Anterior cingulate cortex (tissue), 58 donors: Measurements from ENCODE around the gene BDH1.
A peak's percentile ranks its signal among the peaks of the same experiment; 100 is the strongest.
"Not testable (repeated sequence)": the region's sequence is repeated elsewhere in the genome, so short reads cannot be mapped to it uniquely, and the experiment has no call there.

ENCODE experiments used
- DNase-seq, 58 donors: peaks; one replicate each; lab custom pipeline; 2025; lab: John Stamatoyannopoulos, UW

Gene BDH1

DNA sequence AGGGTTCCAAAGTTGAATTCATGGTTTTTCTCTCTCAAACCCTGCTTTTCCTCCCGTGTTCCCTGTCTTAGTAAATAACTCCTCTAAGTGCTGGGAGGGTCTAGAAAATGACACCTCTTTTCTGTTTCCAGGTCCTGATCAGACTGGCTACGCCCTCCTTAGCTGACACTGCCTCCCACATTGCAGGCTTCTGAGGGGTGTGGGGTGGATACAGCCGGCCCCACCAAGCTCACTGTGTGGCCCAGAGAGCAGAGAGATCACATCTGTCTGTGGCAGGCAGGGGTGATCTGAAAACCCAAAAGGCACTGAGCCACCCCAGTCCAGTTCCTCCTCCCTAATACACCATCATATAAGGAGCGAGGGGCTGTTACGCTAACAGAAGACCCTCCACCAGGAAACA lies 62.7 kb downstream of the BDH1 start:
- no peak for DNase-seq

DNA sequence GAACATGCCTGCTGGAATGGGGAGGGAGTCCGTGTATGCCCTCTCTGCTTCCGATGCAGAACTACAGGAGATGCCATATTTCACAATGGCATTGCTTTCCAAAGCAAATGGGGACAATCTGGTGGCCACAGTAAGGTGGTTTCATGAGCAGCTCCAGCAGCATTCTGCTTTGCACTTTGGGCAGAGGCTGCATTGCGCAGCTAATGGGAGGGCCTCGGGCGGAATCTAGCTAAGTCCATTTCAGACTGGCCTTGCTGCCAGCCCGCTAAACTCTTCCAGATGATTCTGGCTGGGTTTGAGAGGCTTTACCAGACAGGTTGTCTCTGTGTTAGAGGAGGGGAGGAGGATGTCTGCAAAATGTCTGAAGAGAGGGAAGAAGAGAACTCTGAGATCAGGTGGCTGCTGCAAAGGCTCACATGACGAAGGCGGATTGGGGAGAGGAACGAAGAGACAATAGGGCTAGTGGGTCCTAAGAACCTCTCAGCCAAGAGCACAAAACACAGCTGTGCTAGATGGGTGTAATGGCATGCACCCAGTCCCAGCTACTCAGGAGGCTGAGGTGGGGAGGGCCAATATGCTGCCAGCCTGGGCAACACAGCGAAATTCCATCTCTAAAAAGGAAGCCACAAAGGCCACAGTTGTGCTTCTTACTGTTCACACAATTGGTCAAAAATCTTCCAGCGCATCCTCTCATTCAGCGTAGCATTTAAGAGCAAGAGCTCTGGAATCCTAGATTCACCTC lies 63.7 kb downstream of the BDH1 start:
- DNase-seq = no peak

DNA sequence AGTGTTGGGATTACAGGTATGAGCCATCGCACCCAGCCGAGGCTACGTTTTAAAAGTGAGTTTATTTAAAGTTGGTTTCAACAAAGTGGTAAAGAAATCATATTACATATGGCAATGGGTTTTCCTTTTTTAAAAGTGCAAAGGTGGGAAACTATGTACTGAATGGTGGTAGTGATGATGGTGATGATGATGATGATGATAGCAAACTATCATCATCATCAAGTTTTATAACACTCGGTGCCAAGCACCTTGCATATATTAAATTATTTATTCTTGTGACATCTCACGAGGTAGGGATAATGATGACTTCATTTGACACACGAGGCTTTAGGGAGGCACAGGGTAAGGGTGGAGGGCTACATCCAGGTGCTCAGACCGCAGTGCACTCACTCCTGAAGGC lies 64.3 kb downstream of the BDH1 start:
- DNase-seq = no peak

DNA sequence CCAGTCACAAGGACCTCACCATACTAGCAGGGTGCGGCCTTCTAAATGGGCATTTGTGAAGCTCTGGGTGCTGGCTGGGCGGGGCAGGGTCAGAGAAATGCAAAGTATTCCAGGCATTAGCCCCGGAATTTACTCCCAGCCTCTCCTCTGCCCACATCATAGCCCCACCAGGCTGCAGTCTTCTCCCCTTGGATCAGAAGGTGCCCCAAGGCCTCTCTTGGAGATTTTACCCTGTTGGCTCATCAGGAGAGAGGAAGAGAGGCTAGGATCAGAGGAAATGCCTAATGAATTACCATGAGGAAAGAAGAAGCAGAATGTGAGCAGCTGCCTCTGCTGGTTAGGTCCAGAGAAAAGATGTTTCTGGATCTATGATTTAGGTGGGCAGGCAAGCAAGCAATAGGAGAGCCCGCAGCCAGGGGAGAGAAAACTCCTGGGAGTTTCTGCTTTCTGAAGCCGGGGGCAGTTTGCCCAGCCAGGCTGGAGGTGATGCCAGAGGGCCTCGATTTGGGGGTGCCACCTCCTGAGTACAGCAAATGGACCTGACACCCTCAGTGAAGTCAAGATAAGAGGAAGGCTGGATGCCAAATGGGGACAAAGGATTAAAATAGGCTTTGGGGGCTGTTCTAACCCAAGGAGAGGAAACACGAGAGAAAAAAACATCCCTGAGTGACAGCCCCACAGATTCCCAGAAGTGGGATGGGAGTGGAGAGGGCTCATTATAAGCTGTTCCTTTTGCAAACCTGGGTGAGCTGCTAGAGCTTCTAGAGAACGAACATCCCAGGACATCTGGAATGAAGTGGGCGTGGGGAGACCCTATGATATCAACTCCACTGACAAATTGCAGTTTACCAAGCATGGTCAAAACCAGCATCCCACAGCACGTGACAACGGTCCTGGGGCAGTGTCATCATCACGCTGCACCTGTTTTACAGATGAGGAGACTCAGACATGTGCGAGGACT lies 65.4 kb downstream of the BDH1 start:
- no peak for DNase-seq

- DNase-seq = peak in 2 of 58 donors; percentile 29 to 47
Observed at GRCh38 chr3:197487911-197488391, 67.8 kb downstream of the BDH1 start.

GRCh38 chr3:197486861-197487260 lies 68.9 kb downstream of the BDH1 start:
- no peak for DNase-seq

GRCh38 chr3:197485143-197485542 lies 70.6 kb downstream of the BDH1 start:
- no peak for DNase-seq

DNA sequence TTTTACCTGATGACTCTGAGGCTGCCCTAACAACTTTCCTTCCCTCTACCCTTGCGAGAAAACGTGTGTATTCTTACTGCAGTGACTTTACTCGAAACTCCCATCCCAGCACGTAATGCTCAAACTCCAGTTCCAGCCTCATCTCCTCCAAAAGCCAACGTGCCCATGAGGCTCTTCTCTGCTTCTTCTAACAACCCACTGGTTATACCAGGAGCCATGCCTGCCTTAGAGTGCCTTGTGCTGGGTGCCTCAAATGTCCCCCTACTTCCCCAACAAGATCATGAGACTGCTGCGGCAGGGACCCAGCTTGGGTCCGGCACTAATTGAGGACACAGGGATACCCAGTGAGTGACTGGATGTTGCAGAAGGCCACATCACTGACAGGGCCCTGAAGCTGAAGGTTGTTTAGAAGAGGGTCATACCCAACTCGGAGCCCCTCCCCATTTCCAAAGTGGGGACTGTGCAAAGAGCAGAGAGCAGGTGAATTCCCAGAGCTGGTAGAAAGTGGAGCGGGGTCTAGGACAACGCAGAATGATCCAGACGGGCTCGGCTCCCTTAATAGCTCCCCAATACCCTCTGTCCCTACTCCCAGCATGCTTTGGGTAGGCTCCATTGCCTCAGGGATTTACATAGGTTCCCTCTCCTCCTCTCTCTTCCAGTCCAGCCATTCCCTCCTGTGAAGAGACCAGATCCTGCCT lies 71.4 kb downstream of the BDH1 start:
- DNase-seq = no peak

DNA sequence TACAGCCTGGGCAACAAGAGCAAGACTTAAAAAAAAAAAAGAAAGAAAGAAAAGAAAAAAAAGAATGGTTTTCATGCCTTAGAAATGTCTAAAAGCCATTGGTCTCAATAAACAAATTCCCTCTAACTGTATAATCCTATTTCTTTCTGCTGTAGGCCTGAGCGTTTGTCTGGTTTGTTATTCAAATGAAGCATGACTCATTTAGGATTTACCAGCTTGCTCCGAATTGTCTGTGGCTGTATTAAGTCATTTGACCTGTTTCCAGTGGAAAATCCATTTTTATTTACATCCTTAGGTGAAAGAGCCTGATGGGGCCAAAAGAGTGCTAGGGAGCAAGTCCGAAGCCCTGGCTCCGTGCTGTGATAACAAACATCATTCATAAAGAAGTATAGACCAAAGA lies 73.8 kb downstream of the BDH1 start:
- no peak for DNase-seq

DNA sequence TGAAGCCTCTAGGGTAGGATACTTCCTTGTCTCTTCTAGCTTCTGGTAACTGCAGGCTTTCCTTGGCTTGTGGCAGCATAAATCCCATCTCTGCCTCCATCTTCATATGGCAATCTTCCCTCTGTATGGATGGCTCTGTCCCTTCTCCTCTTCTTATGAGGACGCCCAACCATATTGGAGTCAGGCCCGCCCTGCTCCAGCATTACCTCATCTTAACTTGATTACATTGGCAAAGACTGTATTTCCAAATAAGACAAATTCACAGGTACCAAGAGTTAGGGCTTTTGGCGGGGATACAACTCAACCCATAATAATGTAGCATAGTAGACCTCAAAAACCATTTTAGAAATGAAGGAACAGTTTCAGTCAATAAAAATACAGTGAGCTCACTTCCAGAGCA lies 75.4 kb downstream of the BDH1 start:
- no peak for DNase-seq

DNA sequence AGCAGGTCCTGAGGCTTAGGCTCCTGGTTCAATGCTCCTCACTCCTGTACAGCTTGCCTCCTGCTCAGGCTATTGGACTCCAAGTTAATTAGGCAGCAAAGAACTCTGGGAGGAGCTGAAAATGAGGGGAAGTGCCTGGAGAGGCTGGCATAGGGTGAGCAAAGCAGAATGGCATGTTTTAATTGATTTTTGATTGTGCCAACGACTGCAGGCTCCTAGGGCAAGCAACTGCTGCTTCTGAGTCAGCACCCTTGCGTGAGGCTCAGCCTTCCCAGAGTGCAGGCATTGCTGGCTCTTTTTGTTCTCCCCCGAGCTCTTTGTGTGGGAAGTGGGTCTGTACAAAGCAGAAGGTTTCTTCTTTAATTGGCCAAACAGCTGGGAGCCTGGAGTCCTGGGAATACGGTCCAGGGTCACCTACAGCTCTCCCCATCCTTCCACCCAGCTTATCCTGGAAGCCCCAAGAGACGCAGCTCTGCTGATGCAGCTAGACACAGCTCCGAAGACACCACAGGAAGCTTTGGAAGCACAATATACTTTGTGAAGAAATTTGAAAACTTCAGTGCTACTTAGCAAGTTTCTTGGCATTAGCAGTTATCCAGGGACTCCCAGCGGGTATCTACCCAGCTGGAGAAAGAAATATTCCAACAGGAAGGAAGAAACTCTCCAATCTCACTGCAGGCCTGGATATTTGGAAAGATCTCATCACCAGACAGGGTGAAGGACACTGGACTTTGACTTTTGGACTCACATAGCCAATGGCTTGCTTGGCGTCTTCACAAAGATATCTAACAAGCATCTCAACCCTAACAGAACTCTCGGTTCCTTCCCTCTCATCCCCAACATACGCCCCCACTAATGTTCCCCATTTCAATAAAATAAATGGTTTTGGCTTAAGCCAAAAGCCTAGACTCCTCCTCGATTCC lies 76.8 kb downstream of the BDH1 start:
- peak in 3 of 58 donors; percentile 37 to 55 (median 38) for DNase-seq

- DNase-seq = not testable (repeated sequence)
Observed at GRCh38 chr3:197477816-197478215, 78.0 kb downstream of the BDH1 start.

DNA sequence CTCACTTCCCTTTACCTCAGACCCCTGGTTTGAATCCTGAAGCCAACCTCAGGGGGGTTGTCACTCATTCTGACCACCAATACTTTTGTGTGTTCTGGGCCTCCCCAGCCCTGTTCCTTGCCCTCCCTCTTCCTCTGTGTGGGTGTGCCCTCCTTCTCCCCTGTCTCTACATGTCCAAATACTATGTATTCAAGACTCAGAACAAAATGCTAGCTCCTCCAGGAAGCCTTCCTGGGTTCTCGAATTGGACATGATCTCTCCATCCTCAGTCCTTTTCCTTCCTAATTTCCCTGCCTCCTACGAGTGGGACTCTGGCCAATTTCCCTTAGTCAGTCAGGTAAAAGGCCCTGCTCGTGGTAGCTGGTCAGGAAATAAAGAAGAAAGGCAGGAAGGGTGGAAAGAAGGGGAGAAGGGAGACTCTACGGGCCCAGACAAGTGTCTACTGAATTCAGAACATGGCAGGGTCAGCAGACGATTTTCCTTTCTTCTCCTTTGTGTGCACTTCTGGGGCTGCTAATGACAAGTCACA lies 79.7 kb downstream of the BDH1 start:
- DNase-seq = no peak

DNA sequence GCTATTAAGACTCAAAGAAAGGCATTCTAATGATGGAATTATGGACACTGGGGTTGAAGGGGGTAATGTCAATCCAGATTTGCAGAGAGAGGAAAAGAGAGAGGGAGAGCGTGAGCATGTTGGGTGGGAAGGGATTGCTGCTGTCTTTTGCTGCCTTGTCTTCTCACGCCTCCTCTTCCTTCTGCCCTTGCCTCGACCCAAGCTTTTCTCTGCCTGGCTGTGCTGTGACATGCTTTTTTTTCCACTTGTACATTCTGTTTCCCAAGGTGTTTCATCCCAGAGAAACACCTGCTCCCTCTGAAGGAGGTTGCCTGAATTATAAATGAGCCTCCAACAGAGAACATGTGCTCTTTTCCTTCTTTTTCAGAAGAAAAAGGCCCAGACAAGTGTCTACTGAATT lies 80.3 kb downstream of the BDH1 start:
- DNase-seq = peak in 1 of 58 donors; percentile 12

DNA sequence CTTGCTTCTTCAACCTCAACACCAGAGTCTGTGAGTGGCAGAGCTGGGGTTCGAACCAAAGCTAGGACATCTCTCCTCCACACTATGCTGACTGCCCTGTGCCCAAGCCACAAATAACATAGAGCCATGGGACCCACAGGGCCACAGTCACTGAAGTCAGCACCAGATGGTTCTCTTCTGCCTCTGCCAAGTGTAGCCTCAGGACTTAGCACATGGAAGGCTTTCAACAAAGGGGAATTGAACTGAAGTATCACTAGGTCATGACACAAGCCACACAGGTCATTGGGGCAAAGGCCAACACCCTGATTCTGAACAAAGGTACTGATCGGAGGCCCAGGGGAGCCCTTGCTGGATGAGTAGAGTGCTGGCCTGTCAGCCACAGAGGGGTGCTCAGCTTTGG lies 83.6 kb downstream of the BDH1 start:
- DNase-seq = no peak

DNA sequence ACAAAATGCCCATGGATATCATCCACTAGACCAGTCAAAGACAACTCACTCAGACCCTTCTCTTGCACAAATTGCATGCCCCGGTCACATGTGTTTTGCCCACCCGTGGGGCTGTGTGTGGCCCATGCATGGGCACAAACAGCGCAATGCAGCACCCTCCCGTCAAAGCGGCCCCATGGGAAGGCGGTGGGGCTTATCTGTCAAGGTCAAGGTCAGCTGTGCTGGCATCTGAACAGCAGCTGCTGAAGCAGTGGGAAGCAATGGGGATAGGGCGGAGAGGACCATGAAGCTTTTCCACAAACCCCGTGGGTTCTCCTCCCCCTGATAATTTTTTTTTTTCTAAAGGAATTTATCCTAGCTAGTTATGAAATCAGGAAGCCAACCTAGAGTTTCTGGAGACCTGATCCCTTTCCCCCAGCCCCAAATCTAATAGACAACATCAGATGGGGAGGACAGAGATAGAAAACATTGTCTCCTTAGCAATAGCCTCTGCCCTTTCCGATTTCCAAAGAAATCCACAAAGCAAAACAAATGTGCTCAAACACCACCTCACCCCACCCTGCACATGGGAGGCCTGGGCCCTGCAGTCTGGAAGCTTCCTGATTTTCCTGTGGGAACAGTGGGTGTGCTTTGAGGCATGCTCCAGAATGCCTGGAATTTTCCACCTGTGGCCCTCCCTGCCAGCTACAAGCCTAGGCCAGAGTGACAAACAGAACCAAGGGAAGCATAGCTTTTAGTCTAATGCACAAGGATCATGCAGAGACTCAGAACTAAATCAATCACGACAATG lies 84.4 kb downstream of the BDH1 start:
- DNase-seq = no peak

GRCh38 chr3:197468866-197469382 lies 86.8 kb downstream of the BDH1 start:
- peak in 2 of 58 donors; percentile 5 to 7 for DNase-seq

- DNase-seq = no peak
Observed at GRCh38 chr3:197468167-197468566, 87.6 kb downstream of the BDH1 start.
